ENCODE measurements around the gene SMIM41. TPM values are rescaled to one million over a fixed set of nuclear protein-coding genes. Genes with fewer than 3 reads are reported as not detected.

The SMIM41 gene
- polyA plus RNA-seq, 3 donors from 2014 or later: not detected

GRCh38 chr12:52080403-52081251 lies 1.1 kb downstream of the SMIM41 start:
- Mint-ChIP-seq H3K27ac (peak overlapping the region in 1 of 6 donors; percentile 7), H3K36me3 (peaks cover 7 to 13% (median 12%) of the 10 kb centered on the region in 3 donors), H3K4me1 (no peaks in the 10 kb centered on the region), H3K4me3 (no peak overlapping the region), H3K27me3 (ENCODE audit: low read depth in 3 of 3) (peaks cover 0 to 2% (median 2%) of the 10 kb centered on the region in 3 donors), H3K9me3 (no peaks in the 10 kb centered on the region)
- DNase-seq: no peak

GRCh38 chr12:52081263-52081733 lies 1.8 kb downstream of the SMIM41 start:
- H3K27ac Mint-ChIP-seq: peak overlapping the region in 1 of 6 donors; percentile 7
- H3K4me1 Mint-ChIP-seq: no peaks in the 10 kb centered on the region
- peaks cover 7 to 13% (median 8%) of the 10 kb centered on the region in 3 donors for H3K36me3 Mint-ChIP-seq
- no peaks in the 10 kb centered on the region for H3K9me3 Mint-ChIP-seq
- no peak overlapping the region for H3K4me3 Mint-ChIP-seq
- no peak for DNase-seq
- peaks cover 0 to 2% (median 2%) of the 10 kb centered on the region in 3 donors for H3K27me3 Mint-ChIP-seq (ENCODE audit: low read depth in 3 of 3)

- Mint-ChIP-seq H3K4me1 (no peaks in the 10 kb centered on the region), H3K36me3 (peaks cover 5 to 6% (median 6%) of the 10 kb centered on the region in 3 donors), H3K9me3 (no peaks in the 10 kb centered on the region), H3K27me3 (ENCODE audit: low read depth in 3 of 3) (peaks cover 0 to 4% (median 4%) of the 10 kb centered on the region in 3 donors), H3K27ac (no peak overlapping the region), H3K4me3 (no peak overlapping the region)
- DNase-seq: no peak
Observed at GRCh38 chr12:52082026-52082668, 2.6 kb downstream of the SMIM41 start.

GRCh38 chr12:52082669-52082987 lies 3.1 kb downstream of the SMIM41 start:
- no peak for DNase-seq

GRCh38 chr12:52082988-52083637 lies 3.6 kb downstream of the SMIM41 start:
- peak overlapping the region in 2 of 6 donors; percentile 10 to 79 for H3K27ac Mint-ChIP-seq
- DNase-seq: peak; percentile 61 to 64 (median 62)
- peaks cover 0 to 4% (median 4%) of the 10 kb centered on the region in 3 donors for H3K27me3 Mint-ChIP-seq (ENCODE audit: low read depth in 3 of 3)
- H3K4me3 Mint-ChIP-seq: no peak overlapping the region
- peaks cover under 1 to 3% (median under 1%) of the 10 kb centered on the region in 3 donors for H3K36me3 Mint-ChIP-seq
- no peaks in the 10 kb centered on the region for H3K9me3 Mint-ChIP-seq
- H3K4me1 Mint-ChIP-seq: no peaks in the 10 kb centered on the region

More at GRCh38 chr12:52082669-52082987, 3.1 kb downstream of the SMIM41 start:
- H3K4me1 Mint-ChIP-seq: no peaks in the 10 kb centered on the region
- no peak overlapping the region for H3K27ac Mint-ChIP-seq
- H3K27me3 Mint-ChIP-seq (ENCODE audit: low read depth in 3 of 3): peaks cover 0 to 4% (median 4%) of the 10 kb centered on the region in 3 donors
- no peaks in the 10 kb centered on the region for H3K9me3 Mint-ChIP-seq
- peaks cover 5 to 7% (median 5%) of the 10 kb centered on the region in 3 donors for H3K36me3 Mint-ChIP-seq
- no peak overlapping the region for H3K4me3 Mint-ChIP-seq

- Mint-ChIP-seq H3K4me1 (no peaks in the 10 kb centered on the region), H3K9me3 (no peaks in the 10 kb centered on the region), H3K36me3 (peaks cover 0 to 3% (median 0%) of the 10 kb centered on the region in 3 donors), H3K27ac (no peak overlapping the region), H3K4me3 (no peak overlapping the region), H3K27me3 (ENCODE audit: low read depth in 3 of 3) (peaks cover 0 to 5% (median 4%) of the 10 kb centered on the region in 3 donors)
- no peak for DNase-seq
Observed at GRCh38 chr12:52083638-52083996, 4.1 kb downstream of the SMIM41 start.

GRCh38 chr12:52084491-52085231 lies 5.2 kb downstream of the SMIM41 start:
- Mint-ChIP-seq H3K4me1 (no peaks in the 10 kb centered on the region), H3K27me3 (ENCODE audit: low read depth in 3 of 3) (peaks cover under 1 to 8% (median 4%) of the 10 kb centered on the region in 3 donors), H3K36me3 (peaks cover 0 to 3% (median 0%) of the 10 kb centered on the region in 3 donors), H3K4me3 (no peak overlapping the region), H3K27ac (no peak overlapping the region), H3K9me3 (no peaks in the 10 kb centered on the region)
- DNase-seq: no peak

GRCh38 chr12:52085682-52086180 lies 6.2 kb downstream of the SMIM41 start:
- Mint-ChIP-seq H3K27ac (no peak overlapping the region), H3K9me3 (no peaks in the 10 kb centered on the region), H3K4me1 (no peaks in the 10 kb centered on the region), H3K27me3 (ENCODE audit: low read depth in 3 of 3) (peaks cover 2 to 10% (median 8%) of the 10 kb centered on the region in 3 donors), H3K4me3 (no peak overlapping the region), H3K36me3 (peaks cover 0 to 3% (median 0%) of the 10 kb centered on the region in 3 donors)
- DNase-seq: no peak

- Mint-ChIP-seq H3K27ac (no peak overlapping the region), H3K4me3 (no peak overlapping the region), H3K4me1 (no peaks in the 10 kb centered on the region), H3K9me3 (no peaks in the 10 kb centered on the region), H3K27me3 (ENCODE audit: low read depth in 3 of 3) (peaks cover 5 to 11% (median 8%) of the 10 kb centered on the region in 3 donors), H3K36me3 (peaks cover 0 to 3% (median 0%) of the 10 kb centered on the region in 3 donors)
- DNase-seq: no peak
Observed at GRCh38 chr12:52086366-52086765, 6.9 kb downstream of the SMIM41 start.

GRCh38 chr12:52086944-52087835 lies 7.7 kb downstream of the SMIM41 start:
- no peaks in the 10 kb centered on the region for H3K9me3 Mint-ChIP-seq
- no peak overlapping the region for H3K27ac Mint-ChIP-seq
- H3K4me1 Mint-ChIP-seq: no peaks in the 10 kb centered on the region
- H3K27me3 Mint-ChIP-seq (ENCODE audit: low read depth in 3 of 3): peaks cover 5 to 11% (median 8%) of the 10 kb centered on the region in 3 donors
- peaks cover 0 to 3% (median 0%) of the 10 kb centered on the region in 3 donors for H3K36me3 Mint-ChIP-seq
- DNase-seq: no peak
- H3K4me3 Mint-ChIP-seq: no peak overlapping the region

GRCh38 chr12:52087961-52088820 lies 8.7 kb downstream of the SMIM41 start:
- no peaks in the 10 kb centered on the region for H3K4me1 Mint-ChIP-seq
- no peak for DNase-seq
- H3K27ac Mint-ChIP-seq: no peak overlapping the region
- no peak overlapping the region for H3K4me3 Mint-ChIP-seq
- no peaks in the 10 kb centered on the region for H3K9me3 Mint-ChIP-seq
- H3K36me3 Mint-ChIP-seq: peaks cover 0 to 3% (median 0%) of the 10 kb centered on the region in 3 donors
- H3K27me3 Mint-ChIP-seq (ENCODE audit: low read depth in 3 of 3): peaks cover 5 to 11% (median 8%) of the 10 kb centered on the region in 3 donors

GRCh38 chr12:52089491-52089890 lies 10.0 kb downstream of the SMIM41 start:
- no peak overlapping the region for H3K4me3 Mint-ChIP-seq
- H3K36me3 Mint-ChIP-seq: peaks cover 0 to 3% (median 0%) of the 10 kb centered on the region in 3 donors
- H3K4me1 Mint-ChIP-seq: no peaks in the 10 kb centered on the region
- no peak for DNase-seq
- H3K27ac Mint-ChIP-seq: no peak overlapping the region
- H3K27me3 Mint-ChIP-seq (ENCODE audit: low read depth in 3 of 3): peaks cover 7 to 11% (median 7%) of the 10 kb centered on the region in 3 donors
- no peaks in the 10 kb centered on the region for H3K9me3 Mint-ChIP-seq
